PC-3 (cell line): Measurements from ENCODE around the gene FRMD4B. TPM values are rescaled to one million over a fixed set of nuclear protein-coding genes. Genes with fewer than 3 reads are reported as not detected.

Experiments used
- ATAC-seq: fragments of 200-7000 bp; cut with Tn5 transposase; 2 replicates; pipeline ENCODE4 v1.9.1; 2020; ENCODE audit warnings: mild to moderate bottlenecking, moderate library complexity
- BruUV-seq: library from RNA; stranded (reverse); fragments of 400-500 nt; replicated peaks from 2 replicates; lab custom pipeline; 2021; lab: Mats Ljungman, UMichigan
- CTCF ChIA-PET: fragments of 300-600 bp; sonication (Branson Sonifier 250); formaldehyde crosslinking; loops from one replicate; lab custom pipeline; 2022; ENCODE audit warnings: antibody characterized with exemption; lab: Charles Lee
- POLR2A ChIA-PET: fragments of 300-600 bp; sonication (Branson Sonifier 250); formaldehyde crosslinking; loops from one replicate; lab custom pipeline; 2022; ENCODE audit warnings: antibody characterized with exemption; ENCODE audit not compliant: unreplicated experiment; lab: Charles Lee
- DNase-seq: peaks from one replicate; pipeline ENCODE4 v3.0.0-alpha.2; 2015
- H2AFZ ChIP-seq: fragments of 300-600 bp; sonication (generic); 2 replicates; pipeline ENCODE4 v1.6.0; 2016; ENCODE audit warnings: antibody characterized with exemption, low read length
- H3F3A ChIP-seq: fragments of 300-600 bp; sonication (generic); one replicate; pipeline ENCODE4 v1.6.0; 2017; ENCODE audit warnings: antibody characterized with exemption, low read length, control low read depth, mild to moderate bottlenecking; ENCODE audit not compliant: unreplicated experiment
- H3K27ac ChIP-seq: fragments of 300-600 bp; sonication (generic); 2 replicates; pipeline ENCODE4 v1.5.1; 2016; ENCODE audit warnings: mild to moderate bottlenecking, low read length
- H3K27me3 ChIP-seq: fragments of 300-600 bp; sonication (generic); 2 replicates; pipeline ENCODE4 v1.6.1; 2016; ENCODE audit warnings: low read length, mixed read lengths
- H3K36me3 ChIP-seq: fragments of 300-600 bp; sonication (generic); 2 replicates; pipeline ENCODE4 v1.6.1; 2016; ENCODE audit warnings: low read depth, mixed run types, low read length, mixed read lengths
- H3K4me1 ChIP-seq: fragments of 300-600 bp; sonication (generic); 2 replicates; pipeline ENCODE4 v1.5.1; 2016; ENCODE audit warnings: low read length; ENCODE audit not compliant: insufficient read depth
- H3K4me2 ChIP-seq: fragments of 300-600 bp; sonication (generic); 2 replicates; pipeline ENCODE4 v1.6.0; 2016; ENCODE audit warnings: low read length
- H3K4me3 ChIP-seq: fragments of 300-600 bp; sonication (generic); 2 replicates; pipeline ENCODE4 v1.5.1; 2016; ENCODE audit warnings: mild to moderate bottlenecking, low read length, mixed read lengths
- H3K79me2 ChIP-seq: fragments of 300-600 bp; sonication (generic); 2 replicates; pipeline ENCODE4 v1.6.1; 2017; ENCODE audit warnings: low read length, mixed read lengths
- H3K9ac ChIP-seq: fragments of 300-600 bp; sonication (generic); 2 replicates; pipeline ENCODE4 v1.6.0; 2016; ENCODE audit warnings: mild to moderate bottlenecking, low read length
- H3K9me2 ChIP-seq: fragments of 300-600 bp; sonication (generic); replicated peaks from 2 replicates; pipeline ENCODE4 v1.6.1; 2016; ENCODE audit warnings: mixed run types, low read length, mixed read lengths
- H3K9me3 ChIP-seq: fragments of 300-600 bp; sonication (generic); 2 replicates; pipeline ENCODE4 v1.6.1; 2016; ENCODE audit warnings: low read length, mixed read lengths
- H4K20me1 ChIP-seq: fragments of 300-600 bp; sonication (generic); 2 replicates; pipeline ENCODE4 v1.6.1; 2016; ENCODE audit warnings: low read length, mixed read lengths
- EZH2 ChIP-seq: fragments of 300-600 bp; sonication (generic); IDR thresholded peaks from one replicate; pipeline ENCODE4 v1.6.1; 2017; ENCODE audit warnings: antibody characterized with exemption, mild to moderate bottlenecking, low read length; ENCODE audit not compliant: unreplicated experiment
- EZH2phosphoT487 ChIP-seq: fragments of 300-600 bp; sonication (generic); IDR thresholded peaks from 2 replicates; pipeline ENCODE4 v1.6.1; 2018; ENCODE audit warnings: mild to moderate bottlenecking, antibody characterized with exemption, low read length, borderline replicate concordance
- intact Hi-C: fragments of 100-400 bp; cut with micrococcal nuclease; formaldehyde crosslinking; loops from 2 replicates; pipeline ENCODE4 v1.9.0; 2023
- total RNA-seq: library from RNA; depleted of rRNA; stranded (reverse); fragments of >200 nt; gene quantifications from 2 replicates; pipeline ENCODE4 v1.2.3, GENCODE V29; 2014
- TF ChIP-seq, protein P1 (sequence below): fragments of 300-600 bp; sonication (generic); conservative IDR thresholded peaks from 2 replicates; pipeline ENCODE4 v1.5.1; 2017; ENCODE audit warnings: antibody characterized with exemption, low read depth, mild to moderate bottlenecking, low read length

Gene FRMD4B
- total RNA-seq, 1 experiment from 2014 or later, result 5.7 TPM

DNA sequence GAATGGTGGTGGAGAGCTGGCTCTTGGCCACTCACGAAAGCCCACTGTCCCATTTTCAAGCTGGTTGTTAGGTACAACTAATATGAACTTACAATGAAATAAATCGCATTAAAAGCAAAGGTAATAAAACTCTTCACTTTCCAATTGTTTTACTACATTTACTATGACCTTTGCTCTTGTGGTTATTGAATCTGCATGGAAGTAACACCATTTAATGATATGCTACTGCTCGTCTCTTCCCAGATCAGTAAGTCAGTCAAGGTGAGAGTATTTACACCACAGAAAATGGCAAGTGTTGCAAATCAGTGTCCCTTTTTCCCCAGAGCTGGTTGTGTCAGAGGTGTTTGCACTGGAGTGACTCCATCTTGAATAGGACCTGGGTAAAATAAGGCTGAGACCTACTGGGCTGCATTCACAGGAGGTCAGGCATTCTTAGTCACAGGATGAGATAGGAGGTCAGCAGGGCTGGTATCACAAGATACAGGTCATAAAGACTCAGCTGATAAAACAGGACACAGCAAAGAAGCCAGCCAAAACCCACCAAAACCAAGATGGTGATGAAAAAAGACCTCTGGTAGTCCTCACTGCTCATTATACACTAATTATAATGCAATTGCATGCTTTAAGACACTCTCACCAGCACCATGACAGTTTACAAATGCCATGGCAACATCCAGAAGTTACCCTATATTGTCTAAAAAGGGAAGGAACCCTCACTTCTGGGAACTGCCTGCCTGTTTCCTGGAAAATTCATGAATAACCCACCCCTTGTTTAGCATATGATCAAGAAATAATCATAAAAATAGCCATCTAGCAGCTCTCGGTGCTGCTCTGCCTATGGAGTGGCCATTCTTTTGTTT, 57.6 kb downstream of the FRMD4B start:
- Histone ChIP-seq H2AFZ (no peak overlapping the region), H3K9me2 (no peaks in the 10 kb centered on the region), H3K36me3 (no peaks in the 10 kb centered on the region), H3K9ac (no peak overlapping the region), H3K4me3 (no peak overlapping the region), H3K4me1 (no peaks in the 10 kb centered on the region), H3K27ac (no peak overlapping the region), H3K79me2 (no peaks in the 10 kb centered on the region), H4K20me1 (no peaks in the 10 kb centered on the region), H3K27me3 (no peaks in the 10 kb centered on the region), H3F3A (no peaks in the 10 kb centered on the region), H3K9me3 (no peaks in the 10 kb centered on the region), H3K4me2 (no peak overlapping the region)
- ChIA-PET POLR2A (no interaction called here), CTCF (no interaction called here)
- intact Hi-C loops, result loop anchor here (5.0 kb wide), 1 partner anchor 344 kb away; no protein-coding TSS in a partner anchor
- DNase-seq (no peak), ATAC-seq (no peak)
- no TSS peak for BruUV-seq
- no peak for TF ChIP-seq EZH2phosphoT487

DNA sequence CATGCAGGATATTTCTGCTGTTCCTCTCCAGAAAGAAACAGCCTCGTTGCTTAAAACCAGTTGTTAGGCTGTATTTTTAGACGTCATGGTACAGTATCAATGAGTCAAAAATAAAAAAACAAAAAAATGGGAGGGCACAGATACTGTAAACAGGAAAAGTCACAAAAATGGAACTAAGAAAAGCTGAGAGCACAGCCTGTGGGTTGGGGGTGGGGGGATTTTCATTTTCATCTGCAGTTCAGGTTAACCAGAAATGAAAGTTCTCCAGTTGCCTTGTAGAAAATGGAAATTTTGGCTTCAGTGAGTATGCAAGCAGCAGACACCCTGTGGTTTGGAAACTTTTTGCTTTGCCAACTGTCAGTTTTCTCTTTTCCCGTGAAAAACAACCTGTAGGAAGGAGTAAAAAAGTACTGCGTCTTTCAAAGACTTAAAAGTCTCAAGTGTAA, 59.0 kb downstream of the FRMD4B start:
- no peak overlapping the region for H3K4me3 ChIP-seq
- H4K20me1 ChIP-seq, result no peaks in the 10 kb centered on the region
- POLR2A ChIA-PET, result no interaction called here
- CTCF ChIA-PET, result no interaction called here
- H3K4me1 ChIP-seq, result no peaks in the 10 kb centered on the region
- TF ChIP-seq EZH2phosphoT487 (no peak), EZH2 (no peak)
- TF ChIP-seq, protein P1, sequence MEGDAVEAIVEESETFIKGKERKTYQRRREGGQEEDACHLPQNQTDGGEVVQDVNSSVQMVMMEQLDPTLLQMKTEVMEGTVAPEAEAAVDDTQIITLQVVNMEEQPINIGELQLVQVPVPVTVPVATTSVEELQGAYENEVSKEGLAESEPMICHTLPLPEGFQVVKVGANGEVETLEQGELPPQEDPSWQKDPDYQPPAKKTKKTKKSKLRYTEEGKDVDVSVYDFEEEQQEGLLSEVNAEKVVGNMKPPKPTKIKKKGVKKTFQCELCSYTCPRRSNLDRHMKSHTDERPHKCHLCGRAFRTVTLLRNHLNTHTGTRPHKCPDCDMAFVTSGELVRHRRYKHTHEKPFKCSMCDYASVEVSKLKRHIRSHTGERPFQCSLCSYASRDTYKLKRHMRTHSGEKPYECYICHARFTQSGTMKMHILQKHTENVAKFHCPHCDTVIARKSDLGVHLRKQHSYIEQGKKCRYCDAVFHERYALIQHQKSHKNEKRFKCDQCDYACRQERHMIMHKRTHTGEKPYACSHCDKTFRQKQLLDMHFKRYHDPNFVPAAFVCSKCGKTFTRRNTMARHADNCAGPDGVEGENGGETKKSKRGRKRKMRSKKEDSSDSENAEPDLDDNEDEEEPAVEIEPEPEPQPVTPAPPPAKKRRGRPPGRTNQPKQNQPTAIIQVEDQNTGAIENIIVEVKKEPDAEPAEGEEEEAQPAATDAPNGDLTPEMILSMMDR, result no peak
- H3K9me3 ChIP-seq, result no peaks in the 10 kb centered on the region
- no peaks in the 10 kb centered on the region for H3F3A ChIP-seq
- H3K27me3 ChIP-seq, result no peaks in the 10 kb centered on the region
- no peaks in the 10 kb centered on the region for H3K9me2 ChIP-seq
- no peaks in the 10 kb centered on the region for H3K36me3 ChIP-seq
- DNase-seq (no peak), ATAC-seq (no peak)
- H3K79me2 ChIP-seq, result no peaks in the 10 kb centered on the region
- H3K9ac ChIP-seq, result no peak overlapping the region
- intact Hi-C loops, result loop anchor here (5.0 kb wide), 1 partner anchor 345 kb away; no protein-coding TSS in a partner anchor
- no peak overlapping the region for H3K4me2 ChIP-seq
- no TSS peak for BruUV-seq
- no peak overlapping the region for H2AFZ ChIP-seq
- H3K27ac ChIP-seq, result no peak overlapping the region

DNA sequence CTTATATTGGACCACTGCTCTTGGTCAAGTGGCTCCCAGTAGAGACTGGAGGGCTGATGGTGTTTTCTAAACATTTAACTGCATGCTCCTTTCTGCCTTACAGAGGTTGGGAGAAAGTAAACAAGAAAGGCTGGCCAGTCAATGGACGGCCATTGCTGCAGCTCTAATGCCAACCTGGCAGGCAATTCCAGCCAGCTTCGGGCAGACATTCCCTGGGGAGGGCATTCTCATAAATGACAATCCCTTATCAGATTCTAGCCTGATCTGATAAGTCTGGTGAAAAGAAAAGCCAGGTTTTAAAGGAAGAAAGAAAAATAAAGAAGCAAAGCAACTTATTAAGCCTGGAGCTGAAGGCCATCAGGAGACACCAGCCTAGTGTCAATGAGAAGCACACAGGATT, 60.7 kb downstream of the FRMD4B start:
- Histone ChIP-seq H3K27ac (no peak overlapping the region), H3K9me3 (no peaks in the 10 kb centered on the region), H4K20me1 (no peaks in the 10 kb centered on the region), H3F3A (no peaks in the 10 kb centered on the region), H3K9me2 (no peaks in the 10 kb centered on the region), H3K27me3 (no peaks in the 10 kb centered on the region), H3K4me2 (no peak overlapping the region), H3K79me2 (no peaks in the 10 kb centered on the region), H3K4me1 (no peaks in the 10 kb centered on the region), H3K9ac (no peak overlapping the region), H3K4me3 (no peak overlapping the region), H3K36me3 (no peaks in the 10 kb centered on the region), H2AFZ (no peak overlapping the region)
- ATAC-seq (no peak), DNase-seq (no peak)
- intact Hi-C loops, result loop anchor here (5.0 kb wide), 1 partner anchor 347 kb away; no protein-coding TSS in a partner anchor
- TF ChIP-seq EZH2 (no peak), EZH2phosphoT487 (no peak)
- TF ChIP-seq, protein P1, result no peak
- ChIA-PET CTCF (no interaction called here), POLR2A (no interaction called here)
- no TSS peak for BruUV-seq
